ENCODE data around the gene NUDT1. TPM values are rescaled to one million over a fixed set of nuclear protein-coding genes. Genes with fewer than 3 reads are reported as not detected.

Gene NUDT1
- total RNA-seq, 2 donors from 2014 or later: 12.2 to 14.2 TPM

DNA sequence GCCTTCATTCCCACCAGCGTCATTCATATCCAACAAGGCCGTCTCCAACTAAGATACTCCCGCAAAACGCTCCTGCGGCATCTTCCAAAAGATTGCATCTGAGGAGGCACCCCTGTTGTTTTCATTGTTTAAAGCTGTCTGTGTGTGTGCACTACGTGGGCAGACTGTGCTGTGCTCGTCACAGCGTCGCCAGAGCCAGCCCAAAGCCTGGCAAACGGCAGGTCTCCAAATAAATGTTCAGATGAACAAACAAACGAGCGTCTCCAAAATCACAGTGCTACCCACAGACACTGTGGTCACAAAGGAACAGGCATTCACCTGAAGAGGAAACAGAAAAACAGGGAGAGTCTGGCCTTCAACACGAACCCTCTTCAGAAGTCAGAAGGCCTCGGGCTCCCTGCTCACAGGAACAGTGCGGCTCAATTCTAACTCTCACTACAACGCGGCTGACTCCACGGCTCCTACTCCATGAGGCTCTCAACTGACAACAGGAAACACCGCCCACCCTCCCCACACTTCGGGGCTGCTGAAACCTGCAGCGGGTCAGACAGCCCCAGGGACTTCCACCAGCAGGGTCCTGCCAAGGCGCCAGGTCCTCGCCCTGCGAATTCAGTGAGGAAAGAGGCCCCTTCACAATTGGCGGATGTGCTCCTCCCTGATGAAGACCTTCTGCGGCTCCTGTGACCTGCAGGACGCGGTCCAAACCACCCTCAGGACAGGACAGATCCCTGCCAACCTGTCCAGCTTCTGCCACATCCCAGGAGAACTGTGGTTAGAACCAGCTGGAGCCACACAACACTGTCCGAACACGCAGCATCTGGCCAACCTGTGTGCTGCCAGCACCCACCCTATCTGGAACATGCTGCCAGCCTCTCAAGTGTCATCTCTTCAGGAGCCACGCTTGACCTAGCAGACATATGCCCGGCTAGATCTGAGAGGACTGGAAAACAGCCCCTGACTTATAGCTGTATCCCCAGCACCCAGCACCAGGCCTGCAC, 45.3 kb upstream of the NUDT1 start:
- peak overlapping the region; percentile 16 to 46 for H3K27ac ChIP-seq
- peaks cover 0 to 21% of the 10 kb centered on the region in 2 donors for H3K4me1 ChIP-seq
- H3K4me3 ChIP-seq: no peak overlapping the region
- no peak for DNase-seq (ENCODE audit: low spot score)
- H3K9me3 ChIP-seq: no peaks in the 10 kb centered on the region
- H3K36me3 ChIP-seq: peaks cover 14% of the 10 kb centered on the region
- no peaks in the 10 kb centered on the region for H3K27me3 ChIP-seq
- TF ChIP-seq, protein P1, sequence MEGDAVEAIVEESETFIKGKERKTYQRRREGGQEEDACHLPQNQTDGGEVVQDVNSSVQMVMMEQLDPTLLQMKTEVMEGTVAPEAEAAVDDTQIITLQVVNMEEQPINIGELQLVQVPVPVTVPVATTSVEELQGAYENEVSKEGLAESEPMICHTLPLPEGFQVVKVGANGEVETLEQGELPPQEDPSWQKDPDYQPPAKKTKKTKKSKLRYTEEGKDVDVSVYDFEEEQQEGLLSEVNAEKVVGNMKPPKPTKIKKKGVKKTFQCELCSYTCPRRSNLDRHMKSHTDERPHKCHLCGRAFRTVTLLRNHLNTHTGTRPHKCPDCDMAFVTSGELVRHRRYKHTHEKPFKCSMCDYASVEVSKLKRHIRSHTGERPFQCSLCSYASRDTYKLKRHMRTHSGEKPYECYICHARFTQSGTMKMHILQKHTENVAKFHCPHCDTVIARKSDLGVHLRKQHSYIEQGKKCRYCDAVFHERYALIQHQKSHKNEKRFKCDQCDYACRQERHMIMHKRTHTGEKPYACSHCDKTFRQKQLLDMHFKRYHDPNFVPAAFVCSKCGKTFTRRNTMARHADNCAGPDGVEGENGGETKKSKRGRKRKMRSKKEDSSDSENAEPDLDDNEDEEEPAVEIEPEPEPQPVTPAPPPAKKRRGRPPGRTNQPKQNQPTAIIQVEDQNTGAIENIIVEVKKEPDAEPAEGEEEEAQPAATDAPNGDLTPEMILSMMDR (IDR thresholded peaks at IDR 0.05): no peak

DNA sequence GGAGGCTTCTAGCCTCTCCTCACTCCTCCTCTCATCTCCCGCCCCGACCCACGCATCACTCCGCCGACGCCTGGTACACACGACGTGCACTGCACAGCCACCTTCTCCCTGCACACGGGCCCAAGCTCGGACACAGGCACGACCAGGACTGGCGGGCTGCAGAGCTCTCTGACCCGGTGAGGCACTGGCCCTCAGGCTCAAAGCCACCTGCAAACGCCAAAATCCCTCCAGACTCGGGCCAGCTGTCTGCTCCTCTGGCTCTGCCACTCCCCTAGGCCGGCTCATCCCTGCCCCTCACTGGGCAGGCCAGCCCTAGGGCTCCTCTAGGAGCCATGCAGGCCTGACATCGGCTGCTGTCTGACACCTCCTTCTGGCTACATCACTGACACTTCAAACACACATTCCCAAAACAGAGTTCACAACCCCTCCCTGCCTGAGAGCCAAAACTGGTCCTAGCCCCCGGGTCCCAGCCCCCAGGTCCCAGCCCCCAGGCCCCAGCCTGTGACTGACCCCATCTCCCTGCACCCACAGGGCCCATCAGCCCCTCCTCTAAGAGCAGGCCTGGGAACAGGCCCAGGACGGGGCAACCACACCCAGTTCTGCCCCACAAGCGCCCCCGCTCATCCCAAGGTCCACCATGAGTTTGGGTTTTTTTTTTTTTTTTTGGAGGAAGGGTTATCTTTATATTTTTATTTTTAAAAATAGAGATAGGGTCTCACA, 44.4 kb upstream of the NUDT1 start:
- Histone ChIP-seq H3K9me3 (no peaks in the 10 kb centered on the region), H3K4me3 (no peak overlapping the region), H3K4me1 (peaks cover 0 to 21% of the 10 kb centered on the region in 2 donors), H3K36me3 (peaks cover 14% of the 10 kb centered on the region), H3K27me3 (no peaks in the 10 kb centered on the region), H3K27ac (peak overlapping the region in 1 of 2 donors; percentile 26)
- TF ChIP-seq, protein P1 (IDR thresholded peaks at IDR 0.05): no peak
- no peak for DNase-seq (ENCODE audit: low spot score)

DNA sequence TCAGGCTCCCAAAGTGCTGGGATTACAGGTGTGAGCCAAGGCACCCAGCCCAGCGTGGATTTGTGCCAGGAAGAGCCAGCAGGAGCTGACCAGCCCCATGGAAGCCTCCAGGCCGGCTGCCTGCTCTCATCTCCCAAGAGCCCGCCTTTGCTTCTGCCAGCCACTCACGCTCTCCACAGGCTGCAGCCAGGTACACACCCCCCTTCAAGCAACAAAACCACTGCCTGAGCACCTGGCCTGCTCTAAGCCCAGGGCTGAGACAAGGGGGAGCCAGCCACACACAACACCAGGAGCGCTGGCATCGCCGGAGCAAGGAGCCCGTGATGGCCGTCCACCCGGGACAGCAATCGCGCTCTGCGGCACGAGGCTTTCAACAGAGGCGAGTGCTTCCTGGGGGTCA, 43.8 kb upstream of the NUDT1 start:
- no peaks in the 10 kb centered on the region for H3K9me3 ChIP-seq
- TF ChIP-seq, protein P1 (IDR thresholded peaks at IDR 0.05): no peak
- peaks cover 14% of the 10 kb centered on the region for H3K36me3 ChIP-seq
- DNase-seq (ENCODE audit: low spot score): no peak
- no peak overlapping the region for H3K27ac ChIP-seq
- no peak overlapping the region for H3K4me3 ChIP-seq
- no peaks in the 10 kb centered on the region for H3K27me3 ChIP-seq
- H3K4me1 ChIP-seq: peaks cover 0 to 21% of the 10 kb centered on the region in 2 donors

DNA sequence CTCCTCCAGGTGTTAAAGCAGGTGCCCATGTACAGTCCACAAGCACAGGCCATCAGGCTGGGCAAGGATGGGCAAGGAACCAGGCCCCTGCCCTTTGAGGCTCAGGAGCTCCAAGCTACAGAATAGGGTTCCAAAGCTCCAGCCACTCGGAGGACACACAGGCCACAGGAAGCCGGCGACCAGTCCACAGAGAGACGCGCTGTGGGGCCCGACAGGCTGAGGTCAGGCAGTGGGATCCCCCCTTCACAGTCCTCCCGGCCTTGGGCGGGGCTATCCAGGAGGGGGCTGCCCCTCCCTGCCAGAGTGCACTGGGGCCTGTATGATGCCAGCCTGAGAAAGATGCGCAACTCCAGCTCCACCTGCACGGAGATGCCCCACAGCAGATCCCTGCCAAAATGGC, 43.3 kb upstream of the NUDT1 start:
- H3K27me3 ChIP-seq: no peaks in the 10 kb centered on the region
- DNase-seq (ENCODE audit: low spot score): no peak
- peaks cover 14% of the 10 kb centered on the region for H3K36me3 ChIP-seq
- no peak overlapping the region for H3K27ac ChIP-seq
- no peak overlapping the region for H3K4me3 ChIP-seq
- TF ChIP-seq, protein P1 (IDR thresholded peaks at IDR 0.05): no peak
- peaks cover 0 to 21% of the 10 kb centered on the region in 2 donors for H3K4me1 ChIP-seq
- no peaks in the 10 kb centered on the region for H3K9me3 ChIP-seq

DNA sequence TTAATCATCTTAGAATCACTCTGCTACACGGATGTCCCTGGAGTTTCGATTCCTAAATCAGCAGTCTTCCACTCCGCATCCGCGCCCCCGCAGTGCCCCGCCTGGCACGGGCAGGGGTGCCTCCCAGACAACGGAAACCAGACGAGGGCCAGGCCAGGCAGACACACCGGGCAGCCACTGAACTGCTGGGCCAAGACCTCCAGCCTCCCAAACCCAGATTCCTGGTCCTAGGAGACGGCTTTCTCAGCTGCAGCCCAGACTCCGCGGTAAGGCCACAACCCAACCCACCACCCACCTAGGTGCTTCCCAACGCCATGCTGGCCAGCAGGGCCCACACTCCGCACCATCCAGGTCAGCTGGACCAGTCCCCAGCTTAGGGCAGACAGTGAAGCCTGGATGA, 42.5 kb upstream of the NUDT1 start:
- H3K27ac ChIP-seq: no peak overlapping the region
- H3K4me3 ChIP-seq: no peak overlapping the region
- no peak for DNase-seq (ENCODE audit: low spot score)
- TF ChIP-seq, protein P1 (IDR thresholded peaks at IDR 0.05): no peak
- peaks cover 14% of the 10 kb centered on the region for H3K36me3 ChIP-seq
- no peaks in the 10 kb centered on the region for H3K9me3 ChIP-seq
- peaks cover 0 to 21% of the 10 kb centered on the region in 2 donors for H3K4me1 ChIP-seq
- no peaks in the 10 kb centered on the region for H3K27me3 ChIP-seq

All from right atrium auricular region (tissue), 2 donors.